Activated CD4-positive, alpha-beta T cell treated with anti-CD3 and anti-CD28 coated beads, Interleukin-2, amount 10 ng/mL, durations not matched to agents 7 days and 5 days (primary cell): ENCODE results near the gene SEPHS2. TPM values are rescaled to one million over a fixed set of nuclear protein-coding genes. Genes with fewer than 3 reads are reported as not detected.

ENCODE experiments used
- CTCF ChIA-PET: fragments of 350-600 bp; sonication (Branson Sonifier 250); formaldehyde crosslinking; loops from one replicate; lab custom pipeline; 2021; ENCODE audit warnings: antibody characterized with exemption; lab: Charles Lee
- POLR2A ChIA-PET: fragments of 350-600 bp; sonication (Branson Sonifier 250); formaldehyde crosslinking; loops from one replicate; lab custom pipeline; 2021; ENCODE audit warnings: antibody characterized with exemption; lab: Charles Lee
- DNase-seq: peaks from one replicate; pipeline ENCODE4 v3.0.0-alpha.2; 2020
- H3K27ac Mint-ChIP-seq: one replicate; pipeline ENCODE4 v1.8.0; 2021; ENCODE audit warnings: mild to moderate bottlenecking, moderate library complexity, mixed read lengths
- H3K27me3 Mint-ChIP-seq: one replicate; pipeline ENCODE4 v1.8.0; 2021; ENCODE audit warnings: mixed read lengths
- H3K36me3 Mint-ChIP-seq: one replicate; pipeline ENCODE4 v1.8.0; 2021; ENCODE audit warnings: low read depth, mixed read lengths
- H3K4me1 Mint-ChIP-seq: one replicate; pipeline ENCODE4 v1.8.0; 2021; ENCODE audit warnings: mixed read lengths
- H3K4me3 Mint-ChIP-seq: one replicate; pipeline ENCODE4 v1.8.0; 2021; ENCODE audit warnings: mild to moderate bottlenecking, moderate library complexity, mixed read lengths
- H3K9me3 Mint-ChIP-seq: one replicate; pipeline ENCODE4 v1.8.0; 2021; ENCODE audit warnings: mixed read lengths
- total RNA-seq, 2 experiments: library from RNA; stranded (reverse); gene quantifications; one replicate each; pipeline ENCODE4 v1.2.3, GENCODE V29; 2021

The SEPHS2 gene
- total RNA-seq, 2 experiments from 2014 or later, result 52.2 to 58.9 TPM

DNA sequence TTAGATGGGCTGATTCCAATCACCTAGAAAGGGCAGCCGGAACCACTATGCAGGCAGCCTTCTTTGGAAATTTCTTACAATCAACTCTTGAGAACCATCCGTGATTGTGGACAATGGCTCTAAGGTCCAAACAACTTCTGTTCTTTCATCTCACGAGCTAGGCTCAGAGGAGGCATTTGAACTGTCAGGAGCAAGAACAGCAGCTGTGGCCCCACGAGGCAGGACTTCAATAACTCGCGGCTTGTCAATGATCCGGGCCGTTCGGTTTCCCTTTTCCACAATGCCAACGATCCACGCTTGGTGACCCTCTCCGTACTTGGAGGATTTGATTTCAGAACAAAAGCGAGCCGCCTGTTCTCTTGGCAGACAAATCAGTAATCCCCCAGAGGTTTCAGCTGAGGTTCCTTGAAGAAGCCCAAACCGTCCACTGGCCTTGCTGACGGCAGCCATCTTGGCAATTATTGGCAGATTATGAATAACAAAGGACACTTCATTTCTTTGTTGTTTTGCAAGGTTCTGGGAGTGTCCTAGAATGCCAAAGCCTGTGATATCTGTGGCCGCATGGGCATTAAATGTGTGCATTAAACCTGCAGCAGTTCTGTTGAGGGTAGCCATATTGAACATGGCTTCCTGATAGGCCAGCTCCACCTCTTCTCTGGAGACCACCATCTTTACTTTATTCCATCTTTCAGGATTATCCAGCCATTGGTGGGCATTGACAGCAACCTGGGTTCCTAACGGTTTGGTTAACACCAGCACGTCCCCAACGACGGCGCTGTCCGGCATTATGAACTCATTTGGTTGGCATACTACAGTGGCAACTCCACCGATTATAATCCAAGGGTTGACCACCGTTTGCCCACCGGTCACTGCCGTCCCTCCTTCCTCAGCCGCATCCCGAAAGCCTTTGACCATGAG lies 1.2 kb downstream of the SEPHS2 start:
- H3K4me3 Mint-ChIP-seq, result peak overlapping the region; percentile 88
- POLR2A ChIA-PET, result interaction anchor here (1.0 kb wide), 1 partner anchor 27 kb away, joined by 3 read pairs; no protein-coding TSS in a partner anchor
- peaks cover 53% of the 10 kb centered on the region for H3K4me1 Mint-ChIP-seq
- peak overlapping the region; percentile 75 for H3K27ac Mint-ChIP-seq
- no peak for DNase-seq
- peaks cover 32% of the 10 kb centered on the region for H3K36me3 Mint-ChIP-seq
- CTCF ChIA-PET, result interaction anchor here (0.5 to 2.4 kb wide), 9 partner anchors 12 to 341 kb away, joined by 3 to 9 read pairs (median 4); partner anchors contain the start of gene DCTPP1
- no peaks in the 10 kb centered on the region for H3K27me3 Mint-ChIP-seq
- no peaks in the 10 kb centered on the region for H3K9me3 Mint-ChIP-seq

DNA sequence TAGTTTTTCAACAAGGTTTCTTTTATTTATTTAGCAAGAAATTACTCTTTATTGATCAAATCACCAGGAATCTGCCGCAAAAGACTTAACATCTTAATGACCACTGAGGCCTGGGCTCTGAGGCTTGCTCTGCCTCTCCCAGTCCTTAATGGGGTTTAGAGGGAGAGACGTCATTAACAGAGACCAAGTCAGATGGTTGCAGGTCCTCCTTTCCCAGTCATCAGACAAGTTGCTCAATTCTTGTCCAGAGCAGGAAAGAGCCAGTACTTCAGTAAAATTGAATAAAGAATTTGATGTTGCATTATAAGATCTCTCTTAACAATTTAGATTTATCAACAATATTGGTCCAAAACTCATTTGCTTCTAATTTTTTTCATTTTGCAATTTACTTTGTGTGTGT lies 2.0 kb downstream of the SEPHS2 start:
- DNase-seq, result no peak
- CTCF ChIA-PET, result interaction anchor here (1.1 to 2.4 kb wide), 5 partner anchors 14 to 92 kb away, joined by 3 to 9 read pairs (median 6); partner anchors contain the start of gene DCTPP1
- Mint-ChIP-seq H3K4me3 (peak overlapping the region; percentile 88), H3K4me1 (peaks cover 50% of the 10 kb centered on the region), H3K9me3 (no peaks in the 10 kb centered on the region), H3K27me3 (no peaks in the 10 kb centered on the region), H3K36me3 (peaks cover 32% of the 10 kb centered on the region), H3K27ac (peak overlapping the region; percentile 7)
- POLR2A ChIA-PET, result no interaction called here

DNA sequence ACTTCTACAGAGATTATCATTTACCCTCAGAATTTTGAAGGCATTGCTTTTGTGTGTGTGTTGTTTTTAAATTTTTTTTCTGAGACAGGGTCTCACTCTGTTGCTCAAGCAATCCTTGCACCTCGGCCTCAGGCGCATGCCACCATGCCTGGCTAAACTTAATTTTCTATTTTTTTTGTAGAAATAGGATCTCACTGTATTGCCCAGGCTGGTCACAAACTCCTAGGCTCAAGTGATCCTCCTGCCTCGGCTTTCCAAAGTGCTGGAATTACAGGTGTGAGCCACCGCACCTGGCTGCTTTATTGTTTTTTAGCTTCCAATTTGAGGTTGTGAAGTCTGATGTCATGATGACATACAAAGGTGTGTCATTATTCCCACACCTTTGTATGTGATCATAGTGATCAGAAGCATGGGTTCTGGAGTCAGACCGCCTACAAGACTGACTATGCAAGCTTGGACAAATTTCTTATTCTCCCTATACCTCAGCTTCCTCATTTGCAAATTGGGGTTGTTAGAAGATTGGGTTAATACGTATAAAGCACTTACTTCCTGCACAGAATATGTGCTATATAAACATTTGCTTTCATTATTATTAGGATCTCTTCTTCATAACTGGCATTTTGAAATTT lies 5.8 kb downstream of the SEPHS2 start:
- no peaks in the 10 kb centered on the region for H3K9me3 Mint-ChIP-seq
- no peak for DNase-seq
- H3K4me3 Mint-ChIP-seq, result no peak overlapping the region
- ChIA-PET CTCF (interaction anchor here (1.8 to 2.7 kb wide), 2 partner anchors 10 to 175 kb away, joined by 5 to 11 read pairs; partner anchors contain the start of gene DCTPP1), POLR2A (no interaction called here)
- no peaks in the 10 kb centered on the region for H3K27me3 Mint-ChIP-seq
- peaks cover 25% of the 10 kb centered on the region for H3K36me3 Mint-ChIP-seq
- H3K27ac Mint-ChIP-seq, result no peak overlapping the region
- H3K4me1 Mint-ChIP-seq, result peaks cover 25% of the 10 kb centered on the region

DNA sequence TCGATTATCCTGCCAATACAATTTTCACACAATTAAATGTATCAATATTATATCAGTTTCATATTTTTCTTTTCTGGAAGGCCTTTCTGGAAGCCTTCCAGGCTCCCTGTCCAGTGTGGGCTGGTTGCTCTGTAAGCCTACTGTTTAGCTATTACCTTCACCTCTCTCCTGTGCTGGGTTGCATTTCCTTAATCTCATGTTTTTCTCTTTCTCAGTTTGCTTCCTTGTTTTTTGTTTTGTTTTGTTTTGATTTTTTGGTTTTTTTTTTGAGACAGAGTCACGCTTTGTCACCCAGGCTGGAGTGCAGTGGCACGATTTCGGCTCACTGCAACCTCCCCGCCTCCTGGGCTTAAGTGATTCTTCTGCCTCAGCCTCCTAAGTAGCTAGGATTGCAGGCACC lies 6.8 kb downstream of the SEPHS2 start:
- H3K27me3 Mint-ChIP-seq, result no peaks in the 10 kb centered on the region
- CTCF ChIA-PET, result interaction anchor here (0.6 to 2.7 kb wide), 4 partner anchors 9 to 176 kb away, joined by 4 to 11 read pairs (median 6); partner anchors contain the start of gene DCTPP1
- peaks cover 25% of the 10 kb centered on the region for H3K4me1 Mint-ChIP-seq
- POLR2A ChIA-PET, result no interaction called here
- no peak overlapping the region for H3K4me3 Mint-ChIP-seq
- H3K36me3 Mint-ChIP-seq, result peaks cover 15% of the 10 kb centered on the region
- no peak for DNase-seq
- H3K9me3 Mint-ChIP-seq, result no peaks in the 10 kb centered on the region
- no peak overlapping the region for H3K27ac Mint-ChIP-seq

DNA sequence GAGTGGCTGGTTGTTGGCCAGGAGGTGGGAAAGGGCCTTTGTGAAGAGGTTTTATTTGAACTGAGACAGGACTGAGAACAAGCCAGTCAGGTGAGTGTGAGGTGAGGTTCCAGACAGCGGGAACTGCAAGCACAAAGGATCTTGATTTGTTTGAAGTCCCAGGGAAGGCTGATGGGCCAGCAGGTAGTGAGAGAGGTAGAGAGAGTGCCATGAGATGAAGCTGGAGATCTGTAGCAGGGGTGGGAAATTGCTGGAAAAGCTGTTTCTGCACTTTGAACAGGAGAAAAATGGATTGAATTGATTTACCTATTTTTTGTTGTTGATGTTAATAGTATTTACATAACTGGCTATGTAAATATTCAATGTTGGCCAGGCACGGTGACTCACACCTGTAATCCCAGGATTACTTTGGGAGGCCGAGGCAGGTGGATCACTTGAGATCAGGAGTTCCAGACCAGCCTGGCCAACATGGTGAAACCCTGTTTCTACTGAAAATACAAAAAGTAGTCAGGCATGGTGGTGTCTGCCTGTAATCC lies 8.1 kb downstream of the SEPHS2 start:
- Mint-ChIP-seq H3K4me1 (peaks cover 19% of the 10 kb centered on the region), H3K36me3 (peaks cover 4% of the 10 kb centered on the region), H3K27me3 (no peaks in the 10 kb centered on the region), H3K9me3 (no peaks in the 10 kb centered on the region), H3K4me3 (no peak overlapping the region), H3K27ac (no peak overlapping the region)
- POLR2A ChIA-PET, result no interaction called here
- CTCF ChIA-PET, result interaction anchor here (1.3 to 1.5 kb wide), 2 partner anchors 12 to 21 kb away, joined by 4 read pairs; no protein-coding TSS in a partner anchor
- no peak for DNase-seq

DNA sequence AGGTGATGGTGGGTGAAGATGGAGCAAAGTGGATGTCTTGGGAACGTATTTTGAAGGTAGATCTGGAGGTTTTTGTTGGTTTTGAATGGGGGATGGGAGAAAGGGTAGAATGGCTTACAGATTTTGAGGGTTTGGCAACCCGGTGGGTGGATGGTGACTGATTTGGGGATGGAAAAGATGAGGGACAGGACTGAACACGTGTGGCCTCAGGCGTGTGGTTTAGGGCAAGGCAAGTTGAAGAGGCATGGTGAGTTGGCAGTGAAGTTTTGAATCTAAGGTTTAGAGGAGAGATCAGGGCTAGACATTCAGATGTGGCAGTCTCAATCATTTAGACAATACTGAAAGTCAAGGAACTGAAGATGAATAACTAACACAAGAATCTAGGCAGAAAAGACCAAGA lies 10.8 kb downstream of the SEPHS2 start:
- CTCF ChIA-PET, result interaction anchor here (0.6 to 1.5 kb wide), 6 partner anchors 23 to 293 kb away, joined by 3 to 6 read pairs (median 4); no protein-coding TSS in a partner anchor
- no peak for DNase-seq

DNA sequence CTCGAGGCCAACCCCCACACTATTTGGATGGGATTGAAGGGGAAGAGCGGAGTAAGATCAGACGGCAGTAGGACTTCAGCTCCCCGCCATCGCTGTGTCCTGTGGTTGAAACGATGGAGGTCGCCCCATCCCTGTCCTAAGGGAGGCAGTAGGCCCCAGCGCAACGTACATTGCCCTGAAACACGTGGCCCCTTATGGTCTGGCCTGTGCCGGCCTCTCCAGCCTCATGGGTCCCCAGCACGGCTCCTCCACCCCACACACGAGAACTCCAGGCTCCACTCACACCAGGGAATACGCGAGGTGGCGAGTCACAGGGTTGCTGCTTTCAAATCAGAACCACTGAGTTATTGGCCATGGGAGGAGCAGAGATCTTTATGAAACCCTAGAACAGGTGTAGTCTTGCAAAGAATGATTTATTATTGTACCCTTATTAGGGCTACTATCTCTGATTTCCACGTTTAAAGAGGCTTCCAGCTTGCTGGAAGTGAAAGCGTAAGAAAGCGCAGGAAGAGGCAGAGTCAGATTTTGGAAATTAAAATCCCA lies 15.2 kb downstream of the SEPHS2 start:
- Mint-ChIP-seq H3K27ac (no peak overlapping the region), H3K4me3 (no peak overlapping the region), H3K36me3 (peaks cover 20% of the 10 kb centered on the region), H3K4me1 (peaks cover 41% of the 10 kb centered on the region), H3K9me3 (no peaks in the 10 kb centered on the region), H3K27me3 (no peaks in the 10 kb centered on the region)
- POLR2A ChIA-PET, result interaction anchor here (0.6 to 1.1 kb wide), 6 partner anchors 13 to 205 kb away, joined by 3 to 6 read pairs (median 4); no protein-coding TSS in a partner anchor
- CTCF ChIA-PET, result interaction anchor here (0.8 to 2.1 kb wide), 35 partner anchors 9 to 339 kb away, joined by 3 to 17 read pairs (median 5); partner anchors contain the start of genes ITGAL, SEPTIN1, TBC1D10B and TBX6
- DNase-seq, result no peak

More for the DNA sequence above, 10.8 kb downstream of the SEPHS2 start:
- peaks cover 18% of the 10 kb centered on the region for H3K4me1 Mint-ChIP-seq
- peaks cover 1% of the 10 kb centered on the region for H3K36me3 Mint-ChIP-seq
- no peaks in the 10 kb centered on the region for H3K27me3 Mint-ChIP-seq
- POLR2A ChIA-PET, result no interaction called here
- H3K4me3 Mint-ChIP-seq, result no peak overlapping the region
- H3K27ac Mint-ChIP-seq, result no peak overlapping the region
- H3K9me3 Mint-ChIP-seq, result no peaks in the 10 kb centered on the region

DNA sequence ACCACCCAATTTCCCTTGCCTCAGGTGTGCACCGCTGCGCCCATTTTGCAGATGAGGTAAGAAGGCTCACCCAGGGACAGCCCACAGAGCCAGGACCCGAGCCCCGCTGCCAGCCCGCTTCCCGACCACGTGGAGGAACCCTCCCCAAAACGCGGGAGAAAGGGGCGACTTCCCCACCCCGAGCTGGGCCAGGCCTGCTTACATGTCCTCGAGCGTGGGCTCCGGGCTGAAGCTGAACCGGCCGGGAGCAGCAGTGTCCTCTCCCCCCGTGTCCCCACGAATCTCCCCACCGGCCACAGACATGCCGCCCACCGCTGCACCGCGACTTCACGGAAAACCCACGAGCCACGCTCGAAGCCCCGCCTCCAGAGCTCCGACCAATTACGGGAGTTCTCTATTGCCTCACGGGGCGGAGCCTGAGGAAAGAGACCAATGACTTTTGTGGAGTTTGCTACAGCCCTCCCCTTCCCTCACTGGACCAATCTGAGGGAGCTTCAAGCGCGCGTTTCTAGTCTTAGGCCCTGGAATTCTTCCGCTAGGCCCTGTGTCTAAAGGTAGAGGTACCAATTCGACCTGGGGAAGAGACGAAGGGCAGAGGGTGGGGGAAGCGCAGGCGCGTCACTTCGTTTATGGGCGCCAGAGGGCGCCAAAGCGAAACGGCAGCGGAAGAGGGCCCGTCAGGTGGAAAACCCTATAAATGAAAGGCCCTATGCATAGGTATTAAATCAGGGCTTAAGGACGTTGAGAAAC lies 15.8 kb downstream of the SEPHS2 start, which contains the start of gene DCTPP1:
Gene DCTPP1, minus strand, starts transcription at position 353 of the 750 bp plus-strand sequence. Its CDS starts 50 bp downstream, at position 303.
- peaks cover 38% of the 10 kb centered on the region for H3K4me1 Mint-ChIP-seq
- DNase-seq, result peak; percentile 99
- no peaks in the 10 kb centered on the region for H3K27me3 Mint-ChIP-seq
- ChIA-PET CTCF (interaction anchor here (0.6 to 2.1 kb wide), 54 partner anchors 9 to 375 kb away, joined by 3 to 17 read pairs (median 4); partner anchors contain the start of genes ITGAL, SEPTIN1, TBC1D10B and TBX6), POLR2A (interaction anchor here (0.5 to 1.1 kb wide), 8 partner anchors 12 to 206 kb away, joined by 3 to 6 read pairs (median 3); partner anchors contain the start of gene ZNF689)
- H3K9me3 Mint-ChIP-seq, result no peaks in the 10 kb centered on the region
- H3K36me3 Mint-ChIP-seq, result peaks cover 19% of the 10 kb centered on the region
- no peak within 1 kb of the TSS for H3K4me3 Mint-ChIP-seq
- H3K27ac Mint-ChIP-seq, result no peak within 1 kb of the TSS

DNA sequence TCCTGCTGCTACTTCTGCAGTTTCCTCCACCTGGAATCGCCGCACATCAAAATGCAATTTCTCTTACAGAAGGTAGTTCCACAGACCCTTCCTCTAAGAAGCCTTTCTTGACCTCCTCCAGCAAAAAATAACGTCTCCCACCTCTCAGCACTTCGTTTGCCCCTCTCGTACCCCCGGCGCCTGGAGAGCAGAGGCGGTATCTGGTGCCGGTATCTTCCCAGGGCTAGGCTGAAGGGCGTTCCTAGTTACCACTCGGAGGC lies 16.3 kb downstream of the SEPHS2 start:
- POLR2A ChIA-PET, result interaction anchor here (0.5 to 1.0 kb wide), 6 partner anchors 11 to 205 kb away, joined by 3 to 6 read pairs (median 3); partner anchors contain the start of gene ZNF689
- CTCF ChIA-PET, result interaction anchor here (0.6 to 2.1 kb wide), 52 partner anchors 9 to 375 kb away, joined by 3 to 17 read pairs (median 4); partner anchors contain the start of genes ITGAL, SEPTIN1, TBC1D10B and TBX6
- DNase-seq, result no peak
- H3K36me3 Mint-ChIP-seq, result peaks cover 19% of the 10 kb centered on the region
- no peaks in the 10 kb centered on the region for H3K9me3 Mint-ChIP-seq
- peaks cover 33% of the 10 kb centered on the region for H3K4me1 Mint-ChIP-seq
- no peaks in the 10 kb centered on the region for H3K27me3 Mint-ChIP-seq
- H3K27ac Mint-ChIP-seq, result no peak overlapping the region
- no peak overlapping the region for H3K4me3 Mint-ChIP-seq

DNA sequence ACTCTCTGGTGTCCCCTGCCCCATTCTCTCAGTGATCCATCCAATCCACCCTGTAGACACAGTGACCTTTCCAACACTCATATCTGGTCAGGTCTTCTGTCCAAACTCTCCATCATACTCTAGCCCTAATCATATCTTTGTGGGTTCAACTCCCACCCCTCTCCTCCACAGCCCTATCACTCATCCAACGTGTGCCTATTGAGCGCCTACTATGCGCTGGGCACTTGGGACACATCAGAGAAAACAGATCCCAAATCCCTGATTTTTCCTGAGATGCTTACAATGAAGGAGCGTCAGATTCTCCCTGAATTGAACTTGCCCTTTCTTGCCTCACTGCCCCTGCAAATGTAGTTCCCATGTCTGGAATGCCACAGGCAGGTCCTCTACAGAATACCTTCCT lies 17.6 kb downstream of the SEPHS2 start:
- CTCF ChIA-PET, result interaction anchor here (1.8 to 2.0 kb wide), 2 partner anchors 10 to 16 kb away, joined by 6 to 7 read pairs; no protein-coding TSS in a partner anchor
- no peaks in the 10 kb centered on the region for H3K9me3 Mint-ChIP-seq

DNA sequence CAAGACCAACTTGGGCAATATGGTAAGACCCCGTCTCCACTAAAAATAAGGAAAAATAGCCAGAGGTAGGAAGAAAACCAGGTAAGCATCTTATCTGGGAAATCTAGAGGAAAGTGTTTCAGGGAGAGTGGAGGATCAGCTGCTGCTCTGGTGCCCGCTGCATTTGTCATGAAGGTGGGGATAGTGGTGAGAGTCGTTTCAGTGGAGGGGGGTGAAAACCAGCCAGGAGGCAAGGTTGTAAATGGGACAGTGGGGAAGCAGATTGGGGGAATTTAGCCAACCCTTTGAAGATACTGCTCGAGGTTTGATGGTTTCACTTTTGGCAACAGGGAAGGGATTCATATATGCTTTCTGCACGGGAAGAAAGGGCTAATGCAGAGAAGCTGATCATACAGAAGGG lies 24.7 kb downstream of the SEPHS2 start:
- no peak for DNase-seq
- peaks cover 33% of the 10 kb centered on the region for H3K4me1 Mint-ChIP-seq
- CTCF ChIA-PET, result interaction anchor here (0.6 to 5.5 kb wide), 6 partner anchors 9 to 103 kb away, joined by 3 to 47 read pairs (median 4); partner anchors contain the start of genes DCTPP1 and ZNF771
- no peaks in the 10 kb centered on the region for H3K9me3 Mint-ChIP-seq
- no peak overlapping the region for H3K4me3 Mint-ChIP-seq
- H3K27me3 Mint-ChIP-seq, result no peaks in the 10 kb centered on the region
- H3K36me3 Mint-ChIP-seq, result peaks cover 32% of the 10 kb centered on the region
- POLR2A ChIA-PET, result no interaction called here
- H3K27ac Mint-ChIP-seq, result no peak overlapping the region

More for the DNA sequence above, 17.6 kb downstream of the SEPHS2 start:
- H3K27ac Mint-ChIP-seq, result peak overlapping the region; percentile 20
- H3K4me1 Mint-ChIP-seq, result peaks cover 25% of the 10 kb centered on the region
- H3K27me3 Mint-ChIP-seq, result no peaks in the 10 kb centered on the region
- POLR2A ChIA-PET, result no interaction called here
- no peak for DNase-seq
- peak overlapping the region; percentile 20 for H3K4me3 Mint-ChIP-seq
- peaks cover 29% of the 10 kb centered on the region for H3K36me3 Mint-ChIP-seq
